Measurements from ENCODE around the gene KIAA0232.

Gene KIAA0232

GRCh38 chr4:6900956-6901355 lies 118.4 kb downstream of the KIAA0232 start:
- no peaks in the 10 kb centered on the region for H4K20me1 ChIP-seq (ENCODE audit: insufficient read depth, low read length)
- H3K4me1 ChIP-seq (ENCODE audit: low read length) = no peaks in the 10 kb centered on the region

GRCh38 chr4:6901669-6902317 lies 119.3 kb downstream of the KIAA0232 start:
- H4K20me1 ChIP-seq (ENCODE audit: insufficient read depth, low read length) = no peaks in the 10 kb centered on the region
- TF ChIP-seq, protein P1, sequence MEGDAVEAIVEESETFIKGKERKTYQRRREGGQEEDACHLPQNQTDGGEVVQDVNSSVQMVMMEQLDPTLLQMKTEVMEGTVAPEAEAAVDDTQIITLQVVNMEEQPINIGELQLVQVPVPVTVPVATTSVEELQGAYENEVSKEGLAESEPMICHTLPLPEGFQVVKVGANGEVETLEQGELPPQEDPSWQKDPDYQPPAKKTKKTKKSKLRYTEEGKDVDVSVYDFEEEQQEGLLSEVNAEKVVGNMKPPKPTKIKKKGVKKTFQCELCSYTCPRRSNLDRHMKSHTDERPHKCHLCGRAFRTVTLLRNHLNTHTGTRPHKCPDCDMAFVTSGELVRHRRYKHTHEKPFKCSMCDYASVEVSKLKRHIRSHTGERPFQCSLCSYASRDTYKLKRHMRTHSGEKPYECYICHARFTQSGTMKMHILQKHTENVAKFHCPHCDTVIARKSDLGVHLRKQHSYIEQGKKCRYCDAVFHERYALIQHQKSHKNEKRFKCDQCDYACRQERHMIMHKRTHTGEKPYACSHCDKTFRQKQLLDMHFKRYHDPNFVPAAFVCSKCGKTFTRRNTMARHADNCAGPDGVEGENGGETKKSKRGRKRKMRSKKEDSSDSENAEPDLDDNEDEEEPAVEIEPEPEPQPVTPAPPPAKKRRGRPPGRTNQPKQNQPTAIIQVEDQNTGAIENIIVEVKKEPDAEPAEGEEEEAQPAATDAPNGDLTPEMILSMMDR (IDR thresholded peaks at IDR 0.05; ENCODE audit: low read depth, low read length) = no peak
- no peak for TF ChIP-seq EZH2phosphoT487 (IDR thresholded peaks at IDR 0.05; ENCODE audit: low read depth)
- H3K9me3 ChIP-seq (ENCODE audit: insufficient read depth, low read length) = no peaks in the 10 kb centered on the region
- H3K4me1 ChIP-seq (ENCODE audit: low read length) = no peaks in the 10 kb centered on the region
- H3K27ac ChIP-seq (ENCODE audit: low read length) = no peak overlapping the region
- H3K79me2 ChIP-seq (ENCODE audit: low read length) = no peaks in the 10 kb centered on the region
- no peak overlapping the region for H3K4me3 ChIP-seq (ENCODE audit: low read length)
- H3K4me2 ChIP-seq (ENCODE audit: low read length) = no peak overlapping the region
- no peaks in the 10 kb centered on the region for H3K36me3 ChIP-seq (replicated peaks; ENCODE audit: low read depth, low read length)
- no peak overlapping the region for H3K9ac ChIP-seq (ENCODE audit: low read length)
- no peak overlapping the region for H2AFZ ChIP-seq (ENCODE audit: low read depth, low read length)
- no peaks in the 10 kb centered on the region for H3K27me3 ChIP-seq (ENCODE audit: low read depth, low read length)

More at GRCh38 chr4:6900956-6901355, 118.4 kb downstream of the KIAA0232 start:
- Histone ChIP-seq H3K9ac (ENCODE audit: low read length) (no peak overlapping the region), H3K27me3 (ENCODE audit: low read depth, low read length) (no peaks in the 10 kb centered on the region), H3K4me3 (ENCODE audit: low read length) (no peak overlapping the region), H3K36me3 (replicated peaks; ENCODE audit: low read depth, low read length) (no peaks in the 10 kb centered on the region), H3K4me2 (ENCODE audit: low read length) (no peak overlapping the region), H3K79me2 (ENCODE audit: low read length) (no peaks in the 10 kb centered on the region), H3K27ac (ENCODE audit: low read length) (no peak overlapping the region), H2AFZ (ENCODE audit: low read depth, low read length) (no peak overlapping the region), H3K9me3 (ENCODE audit: insufficient read depth, low read length) (no peaks in the 10 kb centered on the region)
- TF ChIP-seq, protein P1 (IDR thresholded peaks at IDR 0.05; ENCODE audit: low read depth, low read length) = no peak
- TF ChIP-seq EZH2phosphoT487 (IDR thresholded peaks at IDR 0.05; ENCODE audit: low read depth) = no peak

DNA sequence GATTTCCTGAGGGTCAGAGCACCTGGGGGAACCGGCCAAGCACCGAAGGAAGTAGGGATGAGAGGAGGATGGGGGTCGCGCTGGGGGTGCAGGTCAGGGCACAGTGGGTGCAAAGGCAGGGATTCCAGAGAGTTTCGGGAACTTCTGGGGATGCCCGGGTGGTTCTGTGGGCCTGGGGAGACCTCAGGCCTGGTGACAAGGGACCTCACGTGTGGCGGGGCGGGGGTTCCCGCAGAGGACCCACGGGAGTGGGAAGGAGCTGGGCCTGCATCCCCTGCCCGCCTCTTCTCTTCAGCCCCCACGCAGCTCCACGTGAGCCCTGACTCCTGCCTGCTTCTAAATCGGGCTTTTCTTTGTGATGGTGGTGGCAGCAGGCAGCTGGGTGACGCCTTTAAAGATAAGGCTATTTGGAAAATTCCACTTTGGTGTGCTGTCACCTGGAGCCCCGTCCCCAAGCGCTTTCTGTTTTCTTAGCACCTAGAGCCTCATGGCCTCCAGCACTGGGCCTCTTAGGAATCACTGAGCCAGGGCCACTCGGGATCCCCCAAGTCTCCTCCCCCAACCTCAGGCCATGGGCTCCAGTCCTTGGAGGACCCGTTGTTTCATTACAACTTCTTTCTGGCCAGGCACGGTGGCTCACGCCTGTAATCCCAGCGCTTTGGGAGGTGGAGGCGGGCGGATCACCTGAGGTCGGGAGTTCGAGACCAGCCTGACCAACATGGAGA lies 120.0 kb downstream of the KIAA0232 start:
- Histone ChIP-seq H4K20me1 (ENCODE audit: insufficient read depth, low read length) (no peaks in the 10 kb centered on the region), H3K9ac (ENCODE audit: low read length) (no peak overlapping the region), H3K27ac (ENCODE audit: low read length) (no peak overlapping the region), H3K4me1 (ENCODE audit: low read length) (no peaks in the 10 kb centered on the region), H3K4me3 (ENCODE audit: low read length) (no peak overlapping the region), H3K36me3 (replicated peaks; ENCODE audit: low read depth, low read length) (no peaks in the 10 kb centered on the region), H2AFZ (ENCODE audit: low read depth, low read length) (no peak overlapping the region), H3K4me2 (ENCODE audit: low read length) (no peak overlapping the region), H3K27me3 (ENCODE audit: low read depth, low read length) (no peaks in the 10 kb centered on the region; the same call in 1 of the 2 replicates), H3K79me2 (ENCODE audit: low read length) (no peaks in the 10 kb centered on the region), H3K9me3 (ENCODE audit: insufficient read depth, low read length) (no peaks in the 10 kb centered on the region)
- TF ChIP-seq, protein P1 (IDR thresholded peaks at IDR 0.05; ENCODE audit: low read depth, low read length) = no peak
- TF ChIP-seq EZH2phosphoT487 (IDR thresholded peaks at IDR 0.05; ENCODE audit: low read depth) = no peak

All from OCI-LY3 (cell line).